ENCODE results near the gene MACIR.

DNA sequence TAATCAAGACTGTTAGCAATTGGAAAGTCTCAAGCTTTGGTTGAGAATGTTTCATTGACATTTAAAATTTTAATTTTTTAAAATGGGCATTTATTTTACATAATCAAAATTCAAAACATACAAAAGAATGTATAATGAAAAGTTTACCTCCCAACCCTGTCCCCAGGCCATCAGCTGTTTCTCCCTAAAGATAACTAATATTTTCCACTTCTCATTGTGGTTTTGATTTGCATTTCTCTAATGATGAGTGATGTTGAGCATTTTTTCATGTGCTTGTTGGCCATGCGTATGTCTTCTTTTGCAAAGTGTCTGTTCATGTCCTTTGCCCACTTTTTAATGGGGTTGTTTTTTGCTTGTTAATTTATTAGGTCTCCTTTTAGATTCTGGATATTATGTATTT, 11.4 kb upstream of the MACIR start:
- no peak for TF ChIP-seq RAD21 (IDR thresholded peaks at IDR 0.05)
- no peak for TF ChIP-seq JUND (IDR thresholded peaks at IDR 0.05)
- no peak for TF ChIP-seq EGR1 (IDR thresholded peaks at IDR 0.05; ENCODE audit: low read depth in 2 of 2)
- TF ChIP-seq, protein P1, sequence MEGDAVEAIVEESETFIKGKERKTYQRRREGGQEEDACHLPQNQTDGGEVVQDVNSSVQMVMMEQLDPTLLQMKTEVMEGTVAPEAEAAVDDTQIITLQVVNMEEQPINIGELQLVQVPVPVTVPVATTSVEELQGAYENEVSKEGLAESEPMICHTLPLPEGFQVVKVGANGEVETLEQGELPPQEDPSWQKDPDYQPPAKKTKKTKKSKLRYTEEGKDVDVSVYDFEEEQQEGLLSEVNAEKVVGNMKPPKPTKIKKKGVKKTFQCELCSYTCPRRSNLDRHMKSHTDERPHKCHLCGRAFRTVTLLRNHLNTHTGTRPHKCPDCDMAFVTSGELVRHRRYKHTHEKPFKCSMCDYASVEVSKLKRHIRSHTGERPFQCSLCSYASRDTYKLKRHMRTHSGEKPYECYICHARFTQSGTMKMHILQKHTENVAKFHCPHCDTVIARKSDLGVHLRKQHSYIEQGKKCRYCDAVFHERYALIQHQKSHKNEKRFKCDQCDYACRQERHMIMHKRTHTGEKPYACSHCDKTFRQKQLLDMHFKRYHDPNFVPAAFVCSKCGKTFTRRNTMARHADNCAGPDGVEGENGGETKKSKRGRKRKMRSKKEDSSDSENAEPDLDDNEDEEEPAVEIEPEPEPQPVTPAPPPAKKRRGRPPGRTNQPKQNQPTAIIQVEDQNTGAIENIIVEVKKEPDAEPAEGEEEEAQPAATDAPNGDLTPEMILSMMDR (IDR thresholded peaks at IDR 0.05; ENCODE audit: low read depth, low read length, missing input control): no peak
- TF ChIP-seq YY1 (IDR thresholded peaks at IDR 0.05): no peak
- TF ChIP-seq, protein P2, sequence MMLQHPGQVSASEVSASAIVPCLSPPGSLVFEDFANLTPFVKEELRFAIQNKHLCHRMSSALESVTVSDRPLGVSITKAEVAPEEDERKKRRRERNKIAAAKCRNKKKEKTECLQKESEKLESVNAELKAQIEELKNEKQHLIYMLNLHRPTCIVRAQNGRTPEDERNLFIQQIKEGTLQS (IDR thresholded peaks at IDR 0.05): no peak
- TF ChIP-seq, protein P3, sequence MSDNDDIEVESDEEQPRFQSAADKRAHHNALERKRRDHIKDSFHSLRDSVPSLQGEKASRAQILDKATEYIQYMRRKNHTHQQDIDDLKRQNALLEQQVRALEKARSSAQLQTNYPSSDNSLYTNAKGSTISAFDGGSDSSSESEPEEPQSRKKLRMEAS (IDR thresholded peaks at IDR 0.05): no peak
- TF ChIP-seq, protein P4, sequence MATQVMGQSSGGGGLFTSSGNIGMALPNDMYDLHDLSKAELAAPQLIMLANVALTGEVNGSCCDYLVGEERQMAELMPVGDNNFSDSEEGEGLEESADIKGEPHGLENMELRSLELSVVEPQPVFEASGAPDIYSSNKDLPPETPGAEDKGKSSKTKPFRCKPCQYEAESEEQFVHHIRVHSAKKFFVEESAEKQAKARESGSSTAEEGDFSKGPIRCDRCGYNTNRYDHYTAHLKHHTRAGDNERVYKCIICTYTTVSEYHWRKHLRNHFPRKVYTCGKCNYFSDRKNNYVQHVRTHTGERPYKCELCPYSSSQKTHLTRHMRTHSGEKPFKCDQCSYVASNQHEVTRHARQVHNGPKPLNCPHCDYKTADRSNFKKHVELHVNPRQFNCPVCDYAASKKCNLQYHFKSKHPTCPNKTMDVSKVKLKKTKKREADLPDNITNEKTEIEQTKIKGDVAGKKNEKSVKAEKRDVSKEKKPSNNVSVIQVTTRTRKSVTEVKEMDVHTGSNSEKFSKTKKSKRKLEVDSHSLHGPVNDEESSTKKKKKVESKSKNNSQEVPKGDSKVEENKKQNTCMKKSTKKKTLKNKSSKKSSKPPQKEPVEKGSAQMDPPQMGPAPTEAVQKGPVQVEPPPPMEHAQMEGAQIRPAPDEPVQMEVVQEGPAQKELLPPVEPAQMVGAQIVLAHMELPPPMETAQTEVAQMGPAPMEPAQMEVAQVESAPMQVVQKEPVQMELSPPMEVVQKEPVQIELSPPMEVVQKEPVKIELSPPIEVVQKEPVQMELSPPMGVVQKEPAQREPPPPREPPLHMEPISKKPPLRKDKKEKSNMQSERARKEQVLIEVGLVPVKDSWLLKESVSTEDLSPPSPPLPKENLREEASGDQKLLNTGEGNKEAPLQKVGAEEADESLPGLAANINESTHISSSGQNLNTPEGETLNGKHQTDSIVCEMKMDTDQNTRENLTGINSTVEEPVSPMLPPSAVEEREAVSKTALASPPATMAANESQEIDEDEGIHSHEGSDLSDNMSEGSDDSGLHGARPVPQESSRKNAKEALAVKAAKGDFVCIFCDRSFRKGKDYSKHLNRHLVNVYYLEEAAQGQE (IDR thresholded peaks at IDR 0.05): no peak
- no peak for TF ChIP-seq SP1 (IDR thresholded peaks at IDR 0.05)

Data from liver (tissue), 3 donors.